CD8-positive, alpha-beta memory T cell (primary cell): Measurements from ENCODE around the gene TGFB1. TPM values are rescaled to one million over a fixed set of nuclear protein-coding genes. Genes with fewer than 3 reads are reported as not detected.
"Not testable (repeated sequence)": the region's sequence is repeated elsewhere in the genome, so short reads cannot be mapped to it uniquely, and the experiment has no call there.

Experiments
- CTCF ChIA-PET: fragments of 350-600 bp; sonication (Branson Sonifier 250); formaldehyde crosslinking; loops from one replicate; lab custom pipeline; 2021; ENCODE audit warnings: antibody characterized with exemption; lab: Charles Lee
- POLR2A ChIA-PET: fragments of 350-600 bp; sonication (Branson Sonifier 250); formaldehyde crosslinking; loops from one replicate; lab custom pipeline; 2021; ENCODE audit warnings: antibody characterized with exemption; lab: Charles Lee
- DNase-seq, 5 donors: peaks; one replicate each; pipeline versions ENCODE4 v3.0.0 to v3.0.0-alpha.2; 2020 to 2022; ENCODE audit warnings: mixed read lengths in 1 of 5
- H3K27ac ChIP-seq: one replicate; pipeline ENCODE4 v1.7.0; 2013; ENCODE audit warnings: low read depth, mild to moderate bottlenecking, low read length, moderate library complexity
- H3K27me3 ChIP-seq: 2 replicates; pipeline ENCODE4 v1.7.0; 2013; ENCODE audit warnings: low read length, mild to moderate bottlenecking; ENCODE audit not compliant: insufficient read depth, poor library complexity, severe bottlenecking
- H3K36me3 ChIP-seq: 2 replicates; pipeline ENCODE4 v1.7.0; 2013; ENCODE audit warnings: mild to moderate bottlenecking, low read length, moderate library complexity; ENCODE audit not compliant: insufficient read depth
- H3K4me1 ChIP-seq: 2 replicates; pipeline ENCODE4 v1.7.0; 2013; ENCODE audit warnings: mild to moderate bottlenecking, low read length, moderate library complexity; ENCODE audit not compliant: insufficient read depth
- H3K4me3 ChIP-seq: 2 replicates; pipeline ENCODE4 v1.7.0; 2013; ENCODE audit warnings: mild to moderate bottlenecking, low read length
- H3K9me3 ChIP-seq: 2 replicates; pipeline ENCODE4 v1.7.0; 2013; ENCODE audit warnings: mild to moderate bottlenecking, low read length
- H3K27ac Mint-ChIP-seq, 8 donors: one replicate each; pipeline ENCODE4 v1.8.0; 2020 to 2021; ENCODE audit warnings: mixed read lengths in 8 of 8, mild to moderate bottlenecking in 6 of 8, inconsistent platforms in 3 of 8, moderate library complexity in 3 of 8
- H3K27me3 Mint-ChIP-seq, 2 donors: one replicate each; pipeline ENCODE4 v1.8.0; 2020 to 2021; ENCODE audit warnings: mixed read lengths in 2 of 2, mild to moderate bottlenecking in 1 of 2, moderate library complexity in 1 of 2
- H3K36me3 Mint-ChIP-seq, 3 donors: one replicate each; pipeline ENCODE4 v1.8.0; 2020 to 2021; ENCODE audit warnings: mixed read lengths in 3 of 3, inconsistent platforms in 1 of 3, mild to moderate bottlenecking in 1 of 3
- H3K4me1 Mint-ChIP-seq, 3 donors: one replicate each; pipeline ENCODE4 v1.8.0; 2020 to 2021; ENCODE audit warnings: mixed read lengths in 3 of 3, inconsistent platforms in 1 of 3, mild to moderate bottlenecking in 1 of 3
- H3K4me3 Mint-ChIP-seq, 7 donors: one replicate each; pipeline ENCODE4 v1.8.0; 2020 to 2021; ENCODE audit warnings: mixed read lengths in 7 of 7, mild to moderate bottlenecking in 6 of 7, moderate library complexity in 4 of 7, inconsistent platforms in 2 of 7
- H3K9me3 Mint-ChIP-seq, 5 donors: one replicate each; pipeline ENCODE4 v1.8.0; 2020 to 2022; ENCODE audit warnings: mixed read lengths in 5 of 5, mild to moderate bottlenecking in 3 of 5, moderate library complexity in 2 of 5, inconsistent platforms in 1 of 5
- polyA plus RNA-seq: library from polyadenylated mRNA; unstranded; fragments of 300-500 nt; fragmentation: Illumina TruSeq; gene quantifications from one replicate; pipeline ENCODE4 v1.2.3, GENCODE V29; 2021
- total RNA-seq, 2 experiments: library from RNA; stranded (reverse); gene quantifications; one replicate each; pipeline ENCODE4 v1.2.3, GENCODE V29; 2021

Gene TGFB1
- total and polyA plus RNA-seq, 3 experiments from 2014 or later: 104 to 161 (median 152) TPM

- Mint-ChIP-seq H3K9me3 (peaks cover 0 to 4% (median 0%) of the 10 kb centered on the region in 5 donors), H3K36me3 (peaks cover 8 to 42% (median 9%) of the 10 kb centered on the region in 3 donors)
- CTCF ChIA-PET: interaction anchor here (0.6 to 5.6 kb wide), 15 partner anchors 11 to 149 kb away, joined by 3 to 63 read pairs (median 7); partner anchors contain the start of genes B9D2, DMAC2 and HNRNPUL1
These were observed 885 bp downstream of the TGFB1 start for GRCh38 chr19:41352609-41353465.

GRCh38 chr19:41352279-41352608 is 1.5 kb downstream of the TGFB1 start:
- CTCF ChIA-PET: interaction anchor here (0.6 to 5.6 kb wide), 19 partner anchors 8 to 148 kb away, joined by 3 to 63 read pairs (median 5); partner anchors contain the start of genes B9D2, DMAC2 and HNRNPUL1
- peak overlapping the region; percentile 97 for H3K4me3 ChIP-seq
- no peak for DNase-seq
- no peaks in the 10 kb centered on the region for H3K9me3 ChIP-seq
- H3K27ac ChIP-seq: peak overlapping the region; percentile 95
- Mint-ChIP-seq H3K36me3 (peaks cover 8 to 45% (median 9%) of the 10 kb centered on the region in 3 donors), H3K4me1 (peaks cover 48 to 62% (median 60%) of the 10 kb centered on the region in 3 donors), H3K9me3 (peaks cover 0 to 4% (median 0%) of the 10 kb centered on the region in 5 donors), H3K27ac (peak overlapping the region; percentile 93 to 100 (median 99)), H3K4me3 (peak overlapping the region; percentile 93 to 100 (median 100)), H3K27me3 (peaks cover 0 to 12% of the 10 kb centered on the region in 2 donors)
- peaks cover 63% of the 10 kb centered on the region for H3K4me1 ChIP-seq
- no peaks in the 10 kb centered on the region for H3K27me3 ChIP-seq
- H3K36me3 ChIP-seq: peaks cover 7% of the 10 kb centered on the region
- POLR2A ChIA-PET: interaction anchor here (0.9 to 9.4 kb wide), 9 partner anchors 8 to 689 kb away, joined by 3 to 111 read pairs (median 16); partner anchors contain the start of genes B9D2, CCDC97 and HNRNPUL1

More at GRCh38 chr19:41352609-41353465, 885 bp downstream of the TGFB1 start:
- Histone ChIP-seq H3K4me1 (peaks cover 68% of the 10 kb centered on the region), H3K27me3 (no peaks in the 10 kb centered on the region), H3K4me3 (peak overlapping the region; percentile 97), H3K9me3 (no peaks in the 10 kb centered on the region), H3K36me3 (peaks cover 4% of the 10 kb centered on the region), H3K27ac (peak overlapping the region; percentile 95)
- Mint-ChIP-seq H3K27ac (peak overlapping the region; percentile 93 to 100 (median 99)), H3K4me1 (peaks cover 51 to 67% (median 63%) of the 10 kb centered on the region in 3 donors), H3K4me3 (peak overlapping the region; percentile 93 to 100 (median 100)), H3K27me3 (peaks cover 0 to 12% of the 10 kb centered on the region in 2 donors)
- POLR2A ChIA-PET: interaction anchor here (0.9 to 9.4 kb wide), 9 partner anchors 9 to 690 kb away, joined by 3 to 111 read pairs (median 16); partner anchors contain the start of genes B9D2, CCDC97 and HNRNPUL1
- peak; percentile 69 to 86 (median 78) for DNase-seq

- peak overlapping the region; percentile 93 to 100 (median 99) for H3K27ac Mint-ChIP-seq
- no peaks in the 10 kb centered on the region for H3K9me3 ChIP-seq
- H3K9me3 Mint-ChIP-seq: peaks cover 0 to 4% (median 0%) of the 10 kb centered on the region in 5 donors
- POLR2A ChIA-PET: interaction anchor here (0.6 to 9.4 kb wide), 11 partner anchors 9 to 1069 kb away, joined by 3 to 111 read pairs (median 6); partner anchors contain the start of genes B9D2, CCDC97 and HNRNPUL1
- H3K27me3 Mint-ChIP-seq: peaks cover 0 to 12% of the 10 kb centered on the region in 2 donors
- H3K27ac ChIP-seq: peak overlapping the region; percentile 95
- H3K36me3 Mint-ChIP-seq: peaks cover 8 to 49% (median 9%) of the 10 kb centered on the region in 3 donors
- H3K4me1 Mint-ChIP-seq: peaks cover 43 to 57% (median 56%) of the 10 kb centered on the region in 3 donors
- H3K4me3 Mint-ChIP-seq: peak overlapping the region; percentile 93 to 100 (median 100)
- no peaks in the 10 kb centered on the region for H3K27me3 ChIP-seq
- peak overlapping the region; percentile 97 for H3K4me3 ChIP-seq
- H3K36me3 ChIP-seq: peaks cover 10% of the 10 kb centered on the region
- CTCF ChIA-PET: interaction anchor here (0.6 to 5.6 kb wide), 18 partner anchors 9 to 147 kb away, joined by 3 to 63 read pairs (median 6); partner anchors contain the start of genes B9D2, DMAC2 and HNRNPUL1
- H3K4me1 ChIP-seq: peaks cover 57% of the 10 kb centered on the region
- peak; percentile 85 to 94 (median 90) for DNase-seq
These were observed 2.1 kb downstream of the TGFB1 start for GRCh38 chr19:41351339-41352245.

- Histone ChIP-seq H3K27me3 (no peaks in the 10 kb centered on the region), H3K27ac (peak overlapping the region; percentile 95), H3K4me3 (peak overlapping the region; percentile 97), H3K4me1 (peaks cover 56% of the 10 kb centered on the region), H3K36me3 (peaks cover 16% of the 10 kb centered on the region), H3K9me3 (no peaks in the 10 kb centered on the region)
- peaks cover 0 to 4% (median 0%) of the 10 kb centered on the region in 5 donors for H3K9me3 Mint-ChIP-seq
- H3K36me3 Mint-ChIP-seq: peaks cover 8 to 56% (median 12%) of the 10 kb centered on the region in 3 donors
- CTCF ChIA-PET: interaction anchor here (0.9 to 5.6 kb wide), 12 partner anchors 10 to 147 kb away, joined by 3 to 63 read pairs (median 8); partner anchors contain the start of genes B9D2, DMAC2 and HNRNPUL1
- H3K27ac Mint-ChIP-seq: peak overlapping the region; percentile 93 to 100 (median 99)
- peaks cover 39 to 54% (median 54%) of the 10 kb centered on the region in 3 donors for H3K4me1 Mint-ChIP-seq
- POLR2A ChIA-PET: interaction anchor here (0.6 to 9.4 kb wide), 10 partner anchors 9 to 1959 kb away, joined by 3 to 111 read pairs (median 12); partner anchors contain the start of genes B9D2, CCDC97 and HNRNPUL1
- DNase-seq: no peak
- H3K27me3 Mint-ChIP-seq: peaks cover 0 to 12% of the 10 kb centered on the region in 2 donors
- H3K4me3 Mint-ChIP-seq: peak overlapping the region; percentile 93 to 100 (median 100)
These were observed 2.9 kb downstream of the TGFB1 start for GRCh38 chr19:41350735-41351338.

GRCh38 chr19:41346916-41347315 is 6.8 kb downstream of the TGFB1 start:
- not testable (repeated sequence) for H3K4me3 ChIP-seq, H3K27me3 Mint-ChIP-seq, H3K27me3 ChIP-seq, DNase-seq, H3K9me3 ChIP-seq, H3K27ac ChIP-seq, H3K9me3 Mint-ChIP-seq
- H3K36me3 ChIP-seq: peaks cover 41% of the 10 kb centered on the region
- Mint-ChIP-seq H3K36me3 (peaks cover 17 to 77% (median 17%) of the 10 kb centered on the region in 3 donors), H3K4me3 (peak overlapping the region in 3 of 7 donors; percentile 19 to 54 (median 34)), H3K27ac (peak overlapping the region in 4 of 8 donors; percentile 68 to 100 (median 85)), H3K4me1 (peaks cover 49 to 73% (median 64%) of the 10 kb centered on the region in 3 donors)
- H3K4me1 ChIP-seq: peaks cover 73% of the 10 kb centered on the region
- CTCF ChIA-PET: interaction anchor here (1.2 to 2.8 kb wide), 5 partner anchors 10 to 143 kb away, joined by 3 to 11 read pairs (median 6); no protein-coding TSS in a partner anchor
- POLR2A ChIA-PET: interaction anchor here (0.6 kb wide), 1 partner anchor 18 kb away, joined by 3 read pairs; no protein-coding TSS in a partner anchor

GRCh38 chr19:41344162-41344561 is 9.6 kb downstream of the TGFB1 start:
- peak overlapping the region in 4 of 7 donors; percentile 38 to 59 (median 52) for H3K4me3 Mint-ChIP-seq
- H3K4me1 Mint-ChIP-seq: peaks cover 48 to 70% (median 60%) of the 10 kb centered on the region in 3 donors
- Histone ChIP-seq H3K27me3 (no peaks in the 10 kb centered on the region), H3K4me3 (no peak overlapping the region), H3K9me3 (no peaks in the 10 kb centered on the region), H3K36me3 (peaks cover 60% of the 10 kb centered on the region), H3K4me1 (peaks cover 58% of the 10 kb centered on the region), H3K27ac (no peak overlapping the region)
- peaks cover 21 to 79% (median 24%) of the 10 kb centered on the region in 3 donors for H3K36me3 Mint-ChIP-seq
- peak overlapping the region in 6 of 8 donors; percentile 29 to 100 (median 80) for H3K27ac Mint-ChIP-seq
- H3K9me3 Mint-ChIP-seq: no peaks in the 10 kb centered on the region
- H3K27me3 Mint-ChIP-seq: no peaks in the 10 kb centered on the region
- ChIA-PET CTCF (no interaction called here), POLR2A (interaction anchor here (0.7 to 0.8 kb wide), 2 partner anchors 9 to 15 kb away, joined by 3 to 9 read pairs; no protein-coding TSS in a partner anchor)
- no peak for DNase-seq
